ENCODE results near the gene RHOF.

Gene RHOF

DNA sequence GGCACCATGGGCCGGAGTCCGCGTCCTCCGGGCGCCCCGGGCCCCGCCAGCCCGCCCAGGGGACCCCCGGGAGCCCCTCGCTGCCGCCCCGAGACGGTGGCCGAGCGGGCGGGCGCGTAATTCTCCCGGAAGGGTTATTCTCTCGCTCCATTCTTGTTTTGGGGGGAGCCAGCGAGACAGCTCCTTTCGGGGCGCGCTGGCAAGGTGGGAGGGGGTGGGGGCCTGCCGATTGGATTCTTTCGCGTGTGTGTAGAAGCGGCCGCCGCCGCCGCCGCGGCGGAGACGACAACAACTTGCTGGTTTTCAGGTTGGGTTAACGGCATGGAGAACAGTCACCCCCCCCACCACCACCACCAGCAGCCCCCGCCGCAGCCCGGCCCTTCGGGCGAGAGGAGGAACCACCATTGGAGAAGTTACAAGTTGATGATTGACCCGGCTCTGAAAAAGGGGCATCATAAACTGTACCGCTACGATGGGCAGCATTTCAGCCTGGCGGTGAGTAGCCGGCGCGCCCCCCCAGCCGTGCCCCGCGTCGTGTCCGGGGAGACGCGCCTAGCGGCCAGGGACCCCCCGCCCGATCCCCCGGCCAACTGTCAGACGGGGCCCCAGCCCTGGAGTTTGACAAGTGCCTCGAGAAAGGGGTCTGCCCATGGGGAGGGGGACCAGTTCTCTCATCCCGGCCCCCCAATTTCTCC lies 11.1 kb upstream of the RHOF start:
- DNase-seq (ENCODE audit: low read depth in 2 of 2), result no peak

- no peak for DNase-seq (ENCODE audit: low read depth in 2 of 2)
Observed at GRCh38 chr12:121803861-121804416, 10.5 kb upstream of the RHOF start, which contains the start of gene SETD1B. Gene SETD1B, plus strand, starts transcription at chr12:121804009. Its CDS starts 729 bp downstream, at chr12:121804738.

GRCh38 chr12:121802843-121803698 lies 9.6 kb upstream of the RHOF start:
- peak; percentile 71 to 73 for DNase-seq (ENCODE audit: low read depth in 2 of 2)

GRCh38 chr12:121802485-121802842 lies 9.0 kb upstream of the RHOF start:
- no peak for DNase-seq (ENCODE audit: low read depth in 2 of 2)

DNA sequence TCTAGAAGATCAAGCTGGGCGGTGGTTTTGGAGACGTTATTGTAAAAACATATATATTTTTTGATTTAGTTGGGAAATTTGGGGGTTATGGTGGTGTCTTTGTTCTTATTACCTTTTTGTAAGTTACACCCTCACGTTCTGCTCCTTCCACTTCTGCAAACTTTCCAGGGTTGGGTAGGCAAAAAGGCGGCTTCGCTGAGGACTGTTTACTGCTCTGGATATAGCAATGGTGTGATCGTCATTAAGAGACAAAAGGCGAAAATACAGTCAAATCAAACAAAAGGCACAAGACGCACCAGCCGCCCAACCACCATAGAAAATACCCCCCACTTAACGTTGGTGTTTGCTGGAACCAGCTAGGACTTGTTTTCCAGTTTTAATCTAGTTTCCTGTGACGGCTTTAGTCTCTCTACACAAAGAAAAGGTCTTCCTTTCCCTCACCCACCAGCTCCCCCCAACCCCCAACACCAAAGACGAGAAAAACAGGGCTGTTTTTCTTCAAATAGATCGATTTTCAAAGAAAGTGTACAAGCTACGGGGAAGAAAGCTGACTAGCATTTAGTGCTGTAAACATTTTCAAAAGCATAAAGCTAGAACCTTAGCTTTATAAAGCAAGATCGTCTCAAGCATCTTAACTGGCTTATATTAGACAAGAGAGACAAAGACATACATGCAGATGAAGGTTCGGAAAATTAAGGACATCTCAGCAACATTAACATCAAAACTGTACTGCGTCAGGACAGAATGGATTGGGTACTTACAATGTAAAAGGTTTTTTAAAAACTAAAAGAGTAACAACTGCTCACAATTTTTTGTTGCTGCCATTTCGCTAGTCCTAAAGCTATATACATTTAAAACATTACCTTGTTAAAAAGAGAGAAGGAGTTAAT lies 8.4 kb upstream of the RHOF start:
- no peak for DNase-seq (ENCODE audit: low read depth in 2 of 2)

- peak in 1 of 2 donors; percentile 57 for DNase-seq (ENCODE audit: low read depth in 2 of 2)
Observed at GRCh38 chr12:121800694-121801594, 7.5 kb upstream of the RHOF start.

DNA sequence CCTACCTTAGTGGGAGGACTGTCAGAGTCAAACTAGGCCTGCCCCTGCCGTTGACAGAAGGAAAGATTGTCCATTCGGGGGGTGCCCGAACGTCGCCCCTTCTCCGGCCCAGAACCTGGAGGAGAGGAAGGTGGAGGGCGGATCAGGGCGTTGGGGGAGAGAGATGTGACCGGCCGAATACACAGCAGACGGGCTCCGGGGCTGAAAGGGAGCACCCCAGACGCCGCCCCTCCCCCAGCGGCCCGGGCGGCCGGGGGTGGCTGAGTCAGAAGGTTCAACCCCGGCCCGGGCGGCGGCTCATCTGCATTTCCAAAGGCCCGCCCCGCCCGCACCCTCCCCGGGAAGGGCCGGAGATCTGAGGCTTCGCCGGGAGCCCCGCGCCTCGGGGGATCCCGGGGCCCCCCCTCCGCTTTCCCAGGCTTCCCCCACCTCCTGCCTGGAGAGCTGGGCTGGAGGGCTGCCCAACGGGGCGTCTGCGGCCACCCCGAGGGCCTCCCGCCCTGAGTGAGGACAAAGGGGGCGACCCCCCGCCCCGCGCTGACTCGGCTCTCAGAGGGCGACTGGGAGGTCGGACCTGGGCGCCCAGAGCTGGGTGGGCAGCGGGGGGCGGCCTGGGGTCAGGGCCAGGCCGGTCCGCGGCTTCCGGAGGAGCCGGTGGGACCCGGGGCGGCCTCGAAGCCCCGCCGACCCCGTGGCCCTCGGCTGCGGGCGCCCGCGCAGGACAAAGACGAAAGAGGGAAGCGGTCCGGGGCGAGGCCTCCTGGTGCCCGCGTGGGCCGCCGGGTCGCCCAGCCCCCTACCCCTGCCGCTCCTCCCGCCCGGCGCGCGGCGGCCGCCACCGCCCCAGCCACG lies 6.6 kb upstream of the RHOF start:
- DNase-seq (ENCODE audit: low read depth in 2 of 2), result peak; percentile 79 to 84

DNA sequence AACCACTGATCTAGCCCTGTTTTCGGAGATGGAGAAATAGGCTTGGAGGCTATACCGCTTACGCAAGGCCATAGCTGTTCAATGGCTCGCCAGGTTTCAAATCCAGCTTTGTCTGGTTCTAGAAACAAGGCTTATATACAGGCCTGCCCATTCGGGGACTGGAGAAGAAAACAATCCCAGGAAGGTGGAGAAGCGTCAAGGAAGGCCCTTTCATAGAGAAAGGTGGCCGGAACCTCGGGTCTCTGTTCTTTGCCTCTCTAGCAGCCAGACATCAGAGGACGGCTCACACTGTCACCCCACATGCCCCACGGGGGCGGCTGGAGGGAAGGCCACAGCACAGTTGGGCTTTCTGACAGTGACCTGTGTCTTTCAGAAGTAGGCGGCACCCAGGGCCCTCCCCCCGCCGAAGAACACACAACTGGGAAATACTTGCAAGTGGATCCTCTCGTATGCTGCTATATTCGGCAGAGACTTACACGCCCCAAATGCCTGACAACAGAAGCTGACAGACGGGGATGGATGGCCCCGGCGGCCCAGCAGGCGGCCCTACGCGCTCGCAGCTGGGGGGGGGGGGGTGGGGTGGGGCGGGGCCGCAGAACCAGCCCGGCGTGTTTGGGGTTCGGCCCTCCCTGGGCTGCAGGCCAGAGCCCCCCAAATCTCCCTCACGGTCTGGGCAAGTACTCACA lies 5.8 kb upstream of the RHOF start:
- no peak for DNase-seq (ENCODE audit: low read depth in 2 of 2)

DNA sequence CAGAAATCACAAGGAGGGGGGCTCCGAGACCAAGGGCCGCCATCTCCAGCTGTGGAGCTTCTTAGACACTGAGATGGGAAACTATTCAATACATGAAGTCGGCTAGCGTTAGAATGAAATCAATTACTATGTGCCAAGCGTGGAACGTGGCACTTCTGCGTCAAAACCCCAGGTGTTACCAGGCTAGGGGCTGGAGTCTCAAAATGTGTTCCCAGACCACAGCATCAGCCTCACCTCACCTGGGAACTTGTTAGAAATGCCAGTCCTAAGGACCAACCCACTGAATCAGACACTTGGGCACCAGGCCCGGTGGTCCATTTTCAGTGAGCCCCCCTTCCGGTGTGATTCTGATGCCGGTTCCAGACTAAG lies 5.3 kb upstream of the RHOF start:
- DNase-seq (ENCODE audit: low read depth in 2 of 2), result no peak

DNA sequence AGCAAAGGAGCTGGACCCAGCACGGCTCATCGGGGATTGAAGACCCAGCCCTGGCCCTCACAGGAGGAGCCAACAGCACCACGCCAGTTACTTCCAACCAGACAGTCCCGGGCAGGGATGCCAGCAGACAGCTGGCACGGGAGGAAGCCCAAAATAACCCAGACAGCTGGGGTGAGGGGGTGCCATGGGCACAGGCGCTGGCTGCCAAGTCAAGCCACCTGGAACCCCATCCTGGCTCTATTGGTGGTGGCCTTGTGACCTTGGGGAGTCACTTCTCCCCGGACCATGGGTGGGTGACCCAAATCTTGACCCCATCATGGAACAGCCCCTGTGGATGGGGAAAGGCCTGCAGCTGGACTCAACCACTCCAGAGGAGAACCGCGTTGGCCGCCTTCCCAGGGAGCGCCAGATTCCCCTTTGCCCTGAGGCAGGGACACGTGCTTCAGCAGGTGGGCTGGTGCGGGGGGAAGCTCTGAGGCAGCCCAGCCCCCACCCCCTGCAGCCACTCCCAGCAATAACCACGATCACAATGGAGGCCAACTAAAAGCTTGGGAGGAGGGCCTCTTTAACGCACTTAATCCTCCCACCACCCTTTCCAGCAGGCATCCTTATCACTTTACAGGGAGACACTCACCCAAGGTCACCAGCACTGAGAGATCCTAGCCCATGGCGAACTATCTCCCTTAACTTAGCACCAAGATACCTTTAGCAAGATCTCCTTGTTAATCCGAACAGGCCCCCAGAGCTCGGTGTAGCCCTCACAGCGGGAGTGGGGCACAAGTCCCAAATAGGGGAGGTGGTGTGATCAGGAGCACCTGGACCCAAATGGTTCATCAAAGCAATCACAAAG lies 4.7 kb upstream of the RHOF start:
- DNase-seq (ENCODE audit: low read depth in 2 of 2), result no peak

DNA sequence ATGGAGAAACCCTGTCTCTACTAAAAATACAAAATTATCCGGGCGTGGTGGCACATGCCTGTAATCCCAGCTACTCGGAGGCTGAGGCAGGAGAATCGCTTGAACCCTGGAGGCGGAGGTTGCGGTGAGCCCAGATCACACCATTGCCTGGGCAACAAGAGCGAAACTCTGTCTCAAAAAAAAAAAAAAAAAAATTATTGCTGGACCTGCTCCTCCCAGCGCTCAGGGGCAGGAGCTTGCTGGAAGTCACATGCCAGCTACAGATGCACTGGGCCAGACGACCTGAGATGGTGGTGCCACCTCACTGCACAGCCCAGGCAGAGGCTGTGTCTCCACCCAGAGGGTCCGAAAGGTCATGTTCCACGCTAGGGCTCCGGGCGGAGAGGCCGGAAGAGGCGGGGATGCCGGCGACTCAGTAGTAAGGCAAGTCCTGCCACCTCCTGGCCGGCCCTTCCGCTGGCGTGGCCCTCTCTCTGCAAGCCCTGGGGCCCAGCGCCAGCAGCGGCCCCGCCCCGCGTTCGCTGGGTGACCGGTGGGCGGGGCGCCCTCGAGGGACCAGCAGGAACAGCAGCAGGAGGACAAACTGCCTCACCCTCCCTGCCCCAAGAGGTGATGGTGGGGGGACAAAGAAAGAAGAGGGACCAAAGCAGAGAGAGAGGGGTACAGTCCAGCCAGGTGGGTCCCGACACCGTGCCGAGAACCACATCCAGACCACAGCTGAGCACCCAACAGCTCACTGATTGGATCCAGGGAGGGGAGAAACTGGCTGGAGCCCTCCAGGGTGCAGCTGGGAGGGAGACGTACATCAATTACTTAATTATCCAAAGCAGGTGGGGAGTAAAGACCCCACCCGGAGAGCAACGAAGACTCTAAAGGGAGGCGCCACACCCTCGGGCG lies 3.6 kb upstream of the RHOF start:
- no peak for DNase-seq (ENCODE audit: low read depth in 2 of 2)

- peak; percentile 72 to 80 for DNase-seq (ENCODE audit: low read depth in 2 of 2)
Observed at GRCh38 chr12:121795034-121795968, 1.8 kb upstream of the RHOF start.

DNA sequence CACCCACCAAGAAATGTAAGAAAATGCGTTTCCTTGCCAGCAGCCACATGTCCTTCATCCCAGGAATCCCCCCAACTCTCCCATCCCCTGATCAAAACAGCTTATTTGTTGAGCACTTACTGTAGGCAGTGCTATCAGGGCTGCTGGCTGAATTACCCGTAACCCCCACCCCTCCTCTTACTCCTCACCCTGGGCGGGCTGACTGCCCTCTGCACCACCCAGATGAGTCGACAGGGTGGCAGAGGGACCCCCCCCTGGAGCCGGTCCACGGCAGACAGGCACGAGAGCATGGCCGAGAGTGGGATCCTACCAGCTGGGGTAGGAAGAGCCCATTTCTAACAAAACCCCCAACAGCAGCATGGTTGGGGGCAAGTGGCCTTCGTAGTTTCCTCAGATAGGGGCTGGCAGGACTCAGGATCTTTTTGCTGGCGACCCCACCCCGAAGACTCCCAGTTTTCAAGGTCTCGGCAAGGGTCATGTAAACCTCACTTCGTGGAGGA lies 1.1 kb upstream of the RHOF start:
- DNase-seq (ENCODE audit: low read depth in 2 of 2), result no peak

DNA sequence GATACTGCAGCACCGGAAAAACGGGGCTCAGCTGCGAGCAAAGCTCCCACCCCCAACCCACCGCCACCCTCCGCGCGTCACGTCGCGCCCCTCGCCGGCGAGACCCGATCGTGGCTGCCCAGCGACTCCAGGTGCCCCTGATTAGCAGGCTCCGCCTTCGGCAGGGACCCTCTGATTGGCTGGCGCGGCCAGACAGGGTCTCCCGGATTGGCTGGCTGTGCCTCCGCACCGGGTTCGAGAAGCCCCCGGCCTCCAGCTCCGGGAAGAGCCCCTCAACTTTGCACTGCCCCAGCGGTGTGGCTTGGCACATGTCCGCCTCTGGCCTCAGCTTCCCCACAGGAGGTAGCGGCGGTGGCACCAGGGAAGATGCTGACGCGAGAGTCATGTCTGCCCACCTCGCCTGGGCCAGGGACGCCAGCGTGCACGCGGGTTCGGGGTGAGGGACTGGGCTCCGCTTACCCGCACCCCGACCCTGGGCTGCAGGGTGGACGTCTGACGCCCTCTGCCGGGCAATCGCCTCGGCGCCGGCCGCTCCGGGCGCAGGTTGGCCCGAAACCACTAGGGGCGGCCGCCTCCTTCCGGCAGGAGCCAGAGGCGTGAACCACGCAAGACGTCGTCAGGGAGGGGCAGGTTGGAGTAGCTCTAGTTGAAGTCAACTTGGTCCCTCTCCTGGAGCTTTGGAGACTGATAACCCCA lies 498 bp upstream of the RHOF start:
- DNase-seq (ENCODE audit: low read depth in 2 of 2), result peak; percentile 92 to 93
